Hematopoietic multipotent progenitor cell treated with erythropoietin and hydrocortisone succinate and interleukin-3 and kit ligand, for 15 days (in vitro differentiated cells): ENCODE data around the gene SPECC1L.
"Not testable (repeated sequence)": the region's sequence is repeated elsewhere in the genome, so short reads cannot be mapped to it uniquely, and the experiment has no call there.

Experiments used
- DNase-seq: peaks from one replicate; pipeline ENCODE4 v3.0.0-alpha.2; 2015; ENCODE audit warnings: low spot score

Gene SPECC1L

DNA sequence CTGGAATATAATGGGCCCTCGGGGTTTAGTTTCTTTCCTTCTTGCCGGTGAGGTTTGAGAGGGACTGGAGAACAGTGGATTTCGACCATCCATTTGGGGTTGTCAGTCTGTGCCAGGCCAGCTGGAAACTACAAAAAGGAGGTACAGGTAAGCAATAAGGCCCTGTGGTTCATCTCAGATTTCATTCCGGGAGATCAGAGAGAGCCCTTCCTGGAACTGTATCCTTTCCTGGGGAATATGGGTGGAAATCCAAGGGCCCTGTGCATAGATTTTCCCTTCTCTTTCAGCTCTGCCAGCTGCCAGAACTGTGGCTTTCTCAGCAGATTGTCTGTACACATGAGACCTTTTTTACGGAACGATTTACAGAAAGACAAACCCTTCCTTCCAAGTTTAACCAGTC lies 17.2 kb downstream of the SPECC1L start:
- not testable (repeated sequence) for DNase-seq

DNA sequence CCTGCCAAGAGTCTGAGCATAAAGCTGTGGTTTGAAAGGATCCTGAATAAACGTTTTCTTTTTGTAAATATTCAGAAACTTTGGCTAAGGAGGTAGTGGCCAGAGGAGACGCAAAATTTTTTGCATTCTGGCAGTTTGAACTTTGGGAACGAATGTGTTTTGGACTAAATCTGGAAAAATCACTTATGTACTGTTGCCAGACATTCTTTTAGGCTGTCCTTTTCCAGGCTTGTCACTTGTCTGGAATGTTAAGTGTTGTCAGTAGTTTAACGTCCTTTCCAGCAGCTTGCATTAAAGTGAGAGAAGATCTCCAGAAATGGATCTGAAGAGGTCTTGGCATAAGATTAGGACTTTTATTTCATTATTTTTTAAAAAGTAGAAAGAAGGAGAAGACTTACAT lies 18.5 kb downstream of the SPECC1L start:
- no peak for DNase-seq

DNA sequence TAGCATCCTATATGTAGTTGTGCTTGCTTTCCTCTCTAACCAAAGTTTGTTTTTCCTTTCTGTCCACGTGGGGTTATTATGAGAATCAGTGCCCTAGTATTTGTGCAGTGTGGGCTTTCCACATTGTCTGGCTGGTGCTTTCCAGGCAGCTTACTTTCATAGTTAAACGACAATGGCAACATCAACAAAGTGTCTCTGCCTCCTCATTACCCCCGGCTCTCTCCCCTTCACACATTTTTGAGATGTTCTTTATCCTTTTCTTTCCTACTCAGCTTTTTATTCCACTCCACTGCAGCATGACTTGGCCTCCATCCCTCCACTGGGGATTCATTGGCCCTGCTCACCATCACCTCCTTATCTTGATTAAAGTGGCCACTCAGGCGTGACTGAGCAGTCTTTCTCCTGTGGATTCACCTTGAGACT lies 19.1 kb downstream of the SPECC1L start:
- DNase-seq, result peak; percentile 32

DNA sequence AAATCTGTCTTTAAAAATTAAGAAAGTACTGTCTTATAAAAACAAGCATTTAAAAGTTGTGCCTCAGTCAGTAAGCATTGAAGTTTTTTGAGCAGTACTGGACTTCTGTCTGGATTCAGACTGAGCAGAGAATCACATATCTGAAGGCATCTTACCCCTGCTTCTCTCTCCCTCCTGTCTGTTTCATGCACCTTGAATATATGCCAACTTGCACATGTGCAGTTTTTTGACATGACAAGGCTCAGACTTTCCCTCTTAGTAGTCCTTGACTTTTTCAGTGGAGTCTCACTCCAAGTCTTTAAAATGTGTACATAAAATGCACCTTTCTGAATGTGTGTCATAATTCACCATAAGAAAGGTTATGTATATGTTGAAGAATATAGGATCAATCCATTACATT lies 19.8 kb downstream of the SPECC1L start:
- peak; percentile 46 for DNase-seq

DNA sequence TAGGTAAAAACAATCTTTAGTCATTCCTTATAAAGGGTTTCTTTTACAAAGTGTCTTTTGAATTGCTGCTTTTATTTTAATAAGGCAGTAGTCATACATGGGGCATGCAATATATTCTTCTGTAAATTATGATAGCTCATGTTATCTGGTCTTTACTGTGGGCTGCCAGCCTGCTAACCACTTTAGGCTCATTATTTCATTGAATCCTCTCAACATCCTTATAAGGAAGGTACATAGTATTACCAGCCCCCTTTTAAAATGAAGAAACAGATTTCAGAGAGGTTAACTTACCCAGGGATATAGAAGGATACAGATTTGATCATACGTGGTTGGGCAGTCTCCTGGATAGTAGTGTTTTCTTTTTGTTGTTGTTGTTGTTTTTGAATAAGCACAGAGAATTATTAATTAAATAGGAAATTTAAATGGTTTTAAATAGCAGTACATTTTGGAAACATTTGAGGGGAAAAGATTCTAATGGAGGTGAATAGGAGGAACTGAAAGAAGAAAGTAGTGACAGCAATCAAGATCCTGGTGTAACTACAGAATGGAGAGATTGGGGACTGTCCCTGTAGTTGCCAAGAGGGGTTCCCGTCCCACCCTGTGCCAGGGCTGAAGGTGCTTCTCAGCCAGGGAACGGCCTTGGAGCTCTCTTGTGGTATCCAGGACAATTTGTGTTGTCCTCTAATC lies 21.0 kb downstream of the SPECC1L start:
- no peak for DNase-seq

DNA sequence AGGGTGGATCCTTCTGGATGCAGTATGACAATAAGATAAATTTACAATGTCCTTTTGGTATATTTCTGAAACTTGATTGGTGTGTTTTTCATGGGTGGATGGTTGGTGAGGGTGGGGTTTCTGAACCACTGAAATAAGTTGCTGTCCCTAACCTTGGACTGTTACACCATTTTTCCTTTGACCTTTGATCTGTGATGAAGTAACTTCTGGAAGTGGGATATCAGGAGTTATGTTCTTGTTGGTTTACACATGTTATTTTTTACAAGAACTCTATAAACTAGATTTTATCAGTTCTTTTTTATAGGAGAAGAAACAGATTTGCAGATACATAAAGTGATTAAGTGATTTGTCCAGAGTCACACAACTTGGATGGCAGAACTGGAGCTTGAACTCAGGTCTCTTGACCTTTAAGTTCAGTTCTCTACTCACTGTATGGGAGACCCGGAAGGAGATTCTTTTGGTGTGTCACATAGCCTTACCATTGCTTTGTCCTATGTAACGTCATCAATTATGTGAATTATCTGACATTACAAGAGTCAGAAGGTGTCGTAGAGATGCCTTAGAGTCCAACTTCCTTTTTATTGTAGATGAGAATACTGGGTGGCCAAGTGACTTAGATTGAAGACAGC lies 21.7 kb downstream of the SPECC1L start:
- not testable (repeated sequence) for DNase-seq

DNA sequence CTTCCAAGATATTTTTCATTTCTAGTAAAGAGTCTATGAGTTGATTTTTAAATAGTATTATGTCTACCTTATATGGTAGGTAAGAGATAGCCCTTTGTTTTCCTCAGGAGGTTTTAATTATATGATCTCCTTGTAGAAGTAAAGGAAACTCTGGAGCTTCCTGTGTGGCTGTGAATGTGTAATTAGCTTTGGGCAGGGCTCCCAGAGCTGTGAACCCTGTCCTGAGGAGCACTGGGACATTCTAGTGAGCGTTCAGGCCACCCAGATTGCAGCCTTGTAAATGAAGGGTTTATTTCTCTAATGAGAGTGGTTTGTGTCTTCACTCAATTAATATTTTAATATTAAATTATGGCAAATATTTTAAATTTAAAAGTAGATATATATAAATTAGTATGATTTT lies 24.3 kb downstream of the SPECC1L start:
- not testable (repeated sequence) for DNase-seq

DNA sequence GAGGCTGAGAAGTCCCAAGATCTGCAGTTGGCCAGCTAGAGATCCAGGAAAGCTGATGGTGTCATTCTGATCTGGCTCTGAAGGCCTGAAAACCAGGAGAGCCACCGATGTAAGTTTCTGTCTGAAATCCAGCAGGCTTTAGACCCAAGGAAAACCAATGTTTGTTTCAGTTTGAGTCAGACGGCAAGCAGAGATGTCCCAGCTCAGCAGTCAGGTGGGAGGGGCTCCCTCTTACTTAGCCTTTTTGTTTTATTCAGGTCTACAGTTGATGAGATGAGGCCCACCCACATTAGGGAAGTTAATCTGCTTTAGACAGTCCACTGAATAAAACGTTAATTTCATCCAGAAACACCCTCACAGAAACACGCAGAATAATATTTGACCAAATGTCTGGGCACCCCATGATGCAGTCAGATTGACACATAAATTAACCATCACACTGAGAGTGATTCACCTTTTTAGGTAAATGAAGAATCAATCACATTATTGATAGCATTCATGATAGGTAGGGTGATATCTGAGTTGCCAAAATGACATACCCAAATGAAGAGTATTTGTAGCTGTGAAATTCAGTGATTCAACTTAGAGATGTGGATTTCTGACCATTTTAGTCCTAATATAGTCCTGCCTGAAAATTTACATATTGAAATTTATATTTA lies 28.0 kb downstream of the SPECC1L start:
- not testable (repeated sequence) for DNase-seq

DNA sequence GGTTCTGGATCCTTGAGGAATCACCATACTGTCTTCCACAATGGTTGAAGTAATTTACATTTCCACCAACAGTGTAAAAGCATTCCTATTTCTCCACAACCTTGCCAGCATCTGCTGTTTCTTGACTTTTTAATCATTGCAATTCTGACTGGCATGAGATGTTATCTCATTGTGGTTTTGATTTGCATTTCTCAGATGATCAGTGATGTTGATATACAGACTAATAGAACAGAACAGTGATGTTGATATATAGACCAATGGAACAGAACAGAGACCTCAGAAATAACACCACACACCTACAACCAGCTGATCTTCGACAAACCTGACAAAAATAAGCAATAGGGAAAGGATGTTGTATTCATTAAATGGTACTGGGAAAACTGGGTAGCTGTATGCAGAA lies 29.9 kb downstream of the SPECC1L start:
- not testable (repeated sequence) for DNase-seq

DNA sequence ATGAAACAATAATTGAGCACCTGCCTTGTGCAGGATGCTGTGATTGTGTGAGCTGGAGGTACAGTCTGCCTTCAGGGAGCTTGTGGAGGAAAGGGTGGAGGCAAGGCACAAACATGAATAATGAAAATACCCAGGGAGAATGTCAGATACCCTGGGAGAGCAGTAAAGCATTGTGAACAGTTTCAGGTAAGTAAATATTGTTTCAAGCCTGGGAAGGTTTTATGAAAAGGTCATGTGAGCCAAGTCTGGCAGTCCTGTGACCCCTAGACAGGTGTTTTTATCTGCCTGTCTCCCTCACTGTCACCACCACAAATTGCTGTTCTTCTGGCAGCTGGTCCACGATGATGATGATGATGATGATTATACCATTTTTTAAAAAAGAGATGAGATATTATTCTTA lies 32.0 kb downstream of the SPECC1L start:
- no peak for DNase-seq

DNA sequence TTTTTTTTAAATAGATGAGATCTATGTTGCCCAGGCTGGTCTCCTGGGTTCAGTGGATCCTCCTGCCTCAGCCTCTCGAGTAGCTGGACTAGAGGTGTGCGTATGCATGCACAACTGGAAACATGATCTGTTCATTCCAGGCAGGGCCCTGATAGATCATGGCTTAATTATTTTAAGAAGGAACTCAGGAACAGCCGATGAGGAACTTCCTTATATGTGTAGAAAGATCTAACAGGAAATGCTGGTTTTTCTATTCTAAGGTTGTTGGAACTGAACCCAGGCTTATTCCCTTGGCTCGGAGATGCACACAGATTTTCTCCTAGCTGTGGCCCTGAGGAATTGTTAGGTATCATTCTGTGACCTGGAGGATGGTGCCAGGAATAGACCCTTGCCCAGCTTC lies 32.4 kb downstream of the SPECC1L start:
- DNase-seq, result no peak

DNA sequence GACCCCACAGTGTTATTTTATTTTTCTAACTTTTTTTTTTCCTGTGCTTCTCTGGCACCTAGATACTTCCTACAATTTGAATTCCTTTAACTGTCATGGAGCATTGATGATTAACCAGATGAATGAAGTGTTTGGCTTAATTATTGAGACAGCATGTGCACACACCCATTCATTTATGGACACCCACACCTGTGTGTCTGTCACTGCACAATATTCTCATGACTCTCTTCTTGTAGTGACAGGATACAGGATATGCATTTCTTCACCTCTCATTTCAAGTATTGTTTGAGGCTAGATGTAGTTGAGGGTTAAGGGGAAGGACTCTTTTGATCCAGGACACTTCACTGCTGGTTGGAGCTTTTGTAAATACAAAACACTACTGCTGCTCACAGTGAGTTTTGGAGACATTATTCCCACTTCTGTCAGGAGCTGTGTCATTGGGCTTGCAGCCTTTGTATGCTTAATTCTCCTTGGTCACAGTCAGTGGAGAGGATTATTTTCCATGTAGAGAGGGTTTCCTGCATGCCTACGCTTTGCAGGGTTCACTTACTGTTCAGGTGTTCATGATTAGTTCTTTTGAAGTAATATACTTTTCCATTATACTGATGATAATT lies 33.5 kb downstream of the SPECC1L start:
- no peak for DNase-seq

DNA sequence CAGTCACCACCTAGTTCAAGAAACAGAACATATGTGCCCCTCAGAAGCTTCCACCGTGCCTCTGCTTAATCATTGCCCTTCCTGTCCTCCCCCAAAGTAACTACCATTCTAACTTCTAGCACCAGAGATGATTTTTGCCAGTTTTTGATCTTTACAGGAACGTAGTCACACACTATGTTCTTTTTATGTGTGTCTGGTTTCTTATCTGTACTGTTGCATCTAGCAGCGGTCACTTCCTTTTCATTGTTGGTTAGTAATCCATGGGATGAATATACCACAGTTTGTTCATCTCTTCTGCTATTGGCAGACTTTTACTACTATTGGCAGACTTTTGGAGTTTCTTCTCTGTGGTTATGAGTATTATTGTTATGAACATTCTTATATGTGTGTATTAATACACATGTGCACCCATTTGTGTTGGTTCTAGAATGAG lies 34.6 kb downstream of the SPECC1L start:
- DNase-seq, result no peak

DNA sequence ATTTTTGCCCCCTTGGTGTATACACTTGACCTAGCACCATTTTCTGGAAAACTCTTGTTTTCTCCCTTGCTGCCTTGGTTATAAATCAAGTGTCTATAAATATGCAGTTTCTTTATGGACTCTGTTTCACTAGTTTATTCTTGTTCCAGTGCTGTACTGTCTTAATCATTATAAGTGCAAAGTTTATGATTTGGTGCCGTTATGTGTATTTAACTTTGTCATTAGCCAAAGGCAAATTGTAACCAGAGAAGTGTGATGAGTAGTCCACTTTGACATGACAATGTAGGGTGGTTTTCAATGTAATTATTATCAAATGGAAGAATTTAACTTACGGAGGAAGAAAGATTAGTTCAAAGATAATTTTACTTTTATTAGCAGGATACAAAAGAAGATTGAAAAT lies 40.3 kb downstream of the SPECC1L start:
- DNase-seq, result no peak

DNA sequence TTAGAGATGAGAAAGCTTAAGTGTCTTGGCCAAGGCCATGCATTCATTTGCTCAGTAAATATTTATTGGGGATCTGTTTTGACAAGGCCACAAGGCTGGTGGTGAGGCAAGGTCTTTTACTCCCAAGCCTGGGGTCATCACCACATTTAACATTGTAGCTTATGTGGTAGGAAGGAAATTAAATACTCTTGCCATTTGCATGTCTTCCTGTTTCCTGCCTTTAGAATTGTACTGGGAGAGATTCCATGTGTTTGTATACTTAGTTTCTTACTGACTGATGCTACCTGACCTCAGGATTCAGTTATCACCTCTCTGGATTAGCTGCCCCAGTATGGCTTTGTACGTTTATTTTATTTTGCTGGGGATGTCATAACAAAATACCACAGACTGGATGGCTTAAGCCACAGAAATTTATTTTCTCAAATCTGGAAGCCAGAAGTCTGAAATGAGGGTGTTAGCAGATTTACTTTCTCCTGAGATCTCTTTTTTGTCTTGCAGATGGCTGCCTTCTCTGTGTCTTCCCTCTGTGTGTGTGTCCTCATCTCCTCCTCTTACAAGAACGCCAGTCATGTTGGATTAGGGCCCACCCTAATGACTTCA lies 44.8 kb downstream of the SPECC1L start:
- no peak for DNase-seq

DNA sequence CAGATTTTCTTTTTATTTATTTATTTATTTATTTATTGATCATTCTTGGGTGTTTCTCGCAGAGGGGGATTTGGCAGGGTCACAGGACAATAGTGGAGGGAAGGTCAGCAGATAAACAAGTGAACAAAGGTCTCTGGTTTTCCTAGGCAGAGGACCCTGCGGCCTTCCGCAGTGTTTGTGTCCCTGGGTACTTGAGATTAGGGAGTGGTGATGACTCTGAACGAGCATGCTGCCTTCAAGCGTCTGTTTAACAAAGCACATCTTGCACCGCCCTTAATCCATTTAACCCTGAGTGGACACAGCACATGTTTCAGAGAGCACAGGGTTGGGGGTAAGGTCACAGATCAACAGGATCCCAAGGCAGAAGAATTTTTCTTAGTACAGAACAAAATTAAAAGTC lies 45.6 kb downstream of the SPECC1L start:
- not testable (repeated sequence) for DNase-seq

DNA sequence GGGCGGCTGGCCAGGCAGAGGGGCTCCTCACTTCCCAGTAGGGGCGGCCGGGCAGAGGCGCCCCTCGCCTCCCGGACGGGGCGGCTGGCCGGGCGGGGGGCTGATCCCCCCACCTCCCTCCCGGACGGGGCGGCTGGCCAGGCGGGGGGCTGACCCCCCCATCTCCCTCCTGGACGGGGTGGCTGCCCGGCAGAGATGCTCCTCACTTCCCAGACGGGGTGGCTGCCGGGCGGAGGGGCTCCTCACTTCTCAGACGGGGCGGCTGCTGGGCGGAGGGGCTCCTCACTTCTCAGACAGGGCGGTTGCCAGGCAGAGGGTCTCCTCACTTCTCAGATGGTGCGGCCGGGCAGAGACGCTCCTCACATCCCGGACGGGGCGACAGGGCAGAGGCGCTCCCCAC lies 46.9 kb downstream of the SPECC1L start:
- DNase-seq, result not testable (repeated sequence)

DNA sequence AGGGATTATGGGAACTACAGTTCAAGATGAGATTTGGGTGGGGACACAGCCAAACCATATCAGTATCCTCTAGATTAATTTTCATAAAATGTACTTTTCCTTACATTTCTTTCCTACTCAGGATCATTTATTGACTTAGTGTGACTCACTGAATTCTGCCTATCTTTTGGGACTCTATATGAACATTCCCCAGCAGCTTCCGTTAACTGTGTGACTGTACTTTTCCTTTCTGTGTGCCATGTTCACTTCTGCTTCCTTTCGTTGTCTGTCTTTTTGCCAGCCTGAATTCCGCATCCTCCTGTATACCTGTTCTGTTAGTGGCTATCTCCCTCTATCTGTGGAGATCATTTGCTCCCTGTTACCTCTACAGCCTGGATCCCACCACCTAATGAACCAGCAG lies 48.8 kb downstream of the SPECC1L start:
- no peak for DNase-seq

DNA sequence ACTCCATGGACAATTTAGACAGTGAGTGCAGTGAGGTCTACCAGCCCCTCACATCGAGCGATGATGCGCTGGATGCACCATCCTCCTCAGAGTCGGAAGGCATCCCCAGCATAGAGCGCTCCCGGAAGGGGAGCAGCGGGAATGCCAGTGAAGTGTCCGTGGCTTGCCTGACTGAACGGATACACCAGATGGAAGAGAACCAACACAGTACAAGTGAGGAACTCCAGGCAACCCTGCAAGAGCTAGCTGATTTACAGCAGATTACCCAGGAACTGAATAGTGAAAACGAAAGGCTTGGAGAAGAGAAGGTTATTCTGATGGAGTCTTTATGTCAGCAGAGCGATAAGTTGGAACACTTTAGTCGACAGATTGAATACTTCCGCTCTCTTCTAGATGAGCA lies 51.4 kb downstream of the SPECC1L start:
- no peak for DNase-seq

DNA sequence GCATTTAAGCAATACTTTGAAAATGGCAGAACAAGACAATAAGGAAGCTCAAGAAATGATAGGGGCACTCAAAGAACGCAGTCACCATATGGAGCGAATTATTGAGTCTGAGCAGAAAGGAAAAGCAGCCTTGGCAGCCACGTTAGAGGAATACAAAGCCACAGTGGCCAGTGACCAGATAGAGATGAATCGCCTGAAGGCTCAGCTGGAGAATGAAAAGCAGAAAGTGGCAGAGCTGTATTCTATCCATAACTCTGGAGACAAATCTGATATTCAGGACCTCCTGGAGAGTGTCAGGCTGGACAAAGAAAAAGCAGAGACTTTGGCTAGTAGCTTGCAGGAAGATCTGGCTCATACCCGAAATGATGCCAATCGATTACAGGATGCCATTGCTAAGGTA lies 51.9 kb downstream of the SPECC1L start:
- no peak for DNase-seq

DNA sequence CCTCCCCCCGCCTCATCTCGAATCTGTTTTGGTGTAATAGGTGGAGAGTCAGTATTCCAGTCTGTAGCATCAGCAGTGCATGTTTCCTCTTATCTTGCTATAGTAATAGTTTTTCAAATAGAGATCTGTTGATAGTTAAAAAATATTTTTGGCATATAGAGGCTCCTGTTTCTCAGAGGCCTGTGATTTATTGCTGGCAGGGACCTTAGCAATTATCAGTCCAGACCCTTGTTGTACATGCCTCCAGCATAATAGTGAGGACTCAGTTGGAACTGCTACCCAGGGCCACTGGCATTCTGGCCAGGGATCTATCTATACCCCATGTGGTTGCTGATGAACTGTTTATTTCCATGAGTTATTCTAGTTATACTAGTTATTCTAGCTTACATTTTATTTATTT lies 52.6 kb downstream of the SPECC1L start:
- DNase-seq, result no peak

DNA sequence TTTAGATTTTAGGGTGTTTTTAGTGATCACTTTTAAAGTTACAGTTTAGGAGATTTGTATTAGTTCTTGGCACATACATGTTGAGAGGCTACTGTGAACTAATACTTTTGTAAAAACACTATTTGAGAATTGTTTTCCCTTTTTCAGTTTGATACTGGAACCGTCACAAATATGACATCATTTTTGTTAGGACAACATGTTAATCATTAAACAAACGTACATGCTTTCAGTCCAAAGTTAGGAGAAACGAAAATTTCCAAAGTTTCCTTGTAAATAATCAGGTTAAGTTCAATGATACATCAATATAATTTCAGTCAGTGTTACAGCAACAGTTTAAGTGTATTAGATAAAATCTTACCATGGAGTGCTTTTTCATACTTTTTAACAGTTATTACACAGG lies 53.1 kb downstream of the SPECC1L start:
- DNase-seq, result no peak

DNA sequence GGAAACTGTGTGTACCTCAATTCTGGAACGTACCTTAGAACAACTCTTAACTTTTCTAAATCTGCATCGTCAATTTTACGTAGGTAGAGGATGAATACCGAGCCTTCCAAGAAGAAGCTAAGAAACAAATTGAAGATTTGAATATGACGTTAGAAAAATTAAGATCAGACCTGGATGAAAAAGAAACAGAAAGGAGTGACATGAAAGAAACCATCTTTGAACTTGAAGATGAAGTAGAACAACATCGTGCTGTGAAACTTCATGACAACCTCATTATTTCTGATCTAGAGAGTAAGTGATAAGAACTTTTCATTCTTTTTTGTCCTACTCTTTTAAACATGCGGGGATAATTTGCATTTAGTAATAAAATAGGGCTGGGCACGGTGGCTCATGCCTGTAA lies 53.5 kb downstream of the SPECC1L start:
- no peak for DNase-seq
